Fibroblast of villous mesenchyme (primary cell): ENCODE measurements around the gene IQGAP2. TPM values are rescaled to one million over a fixed set of nuclear protein-coding genes. Genes with fewer than 3 reads are reported as not detected.
"Not testable (repeated sequence)": the region's sequence is repeated elsewhere in the genome, so short reads cannot be mapped to it uniquely, and the experiment has no call there.

ENCODE experiments used
- DNase-seq: peaks from one replicate; pipeline ENCODE4 v3.0.0-alpha.2; 2010; ENCODE audit warnings: low read depth
- H3K4me3 ChIP-seq: 2 replicates; pipeline ENCODE4 v1.5.1; 2011; ENCODE audit warnings: low read depth, mild to moderate bottlenecking, low read length
- CTCF ChIP-seq: IDR thresholded peaks from 2 replicates; pipeline ENCODE4 v1.5.1; 2012; ENCODE audit warnings: low read depth, mild to moderate bottlenecking, low read length; ENCODE audit not compliant: insufficient read depth
- total RNA-seq: library from RNA; depleted of rRNA; stranded (reverse); fragments of >200 nt; gene quantifications from 2 replicates; pipeline ENCODE4 v1.2.3, GENCODE V29; 2012

IQGAP2 gene
- total RNA-seq, 1 donor = 2.6 TPM

GRCh38 chr5:76425928-76426804, 23.1 kb downstream of the IQGAP2 start:
- no peak for DNase-seq
- H3K4me3 ChIP-seq = no peak overlapping the region
- TF ChIP-seq CTCF = no peak

- DNase-seq = no peak
- no peak for TF ChIP-seq CTCF
- no peak overlapping the region for H3K4me3 ChIP-seq
These were observed 24.4 kb downstream of the IQGAP2 start for GRCh38 chr5:76427206-76428140.

- not testable (repeated sequence) for H3K4me3 ChIP-seq, DNase-seq
These were observed 25.5 kb downstream of the IQGAP2 start for GRCh38 chr5:76428550-76428949.

GRCh38 chr5:76433261-76433660, 30.2 kb downstream of the IQGAP2 start:
- no peak overlapping the region for H3K4me3 ChIP-seq
- no peak for DNase-seq
- TF ChIP-seq CTCF = no peak

GRCh38 chr5:76437507-76437906, 34.4 kb downstream of the IQGAP2 start:
- DNase-seq, H3K4me3 ChIP-seq: not testable (repeated sequence)

GRCh38 chr5:76438025-76438424, 34.9 kb downstream of the IQGAP2 start:
- no peak for DNase-seq
- TF ChIP-seq CTCF = no peak
- H3K4me3 ChIP-seq = no peak overlapping the region

GRCh38 chr5:76439201-76439600, 36.1 kb downstream of the IQGAP2 start:
- no peak overlapping the region for H3K4me3 ChIP-seq
- no peak for DNase-seq
- TF ChIP-seq CTCF = no peak
